ENCODE measurements around the gene PDE8B.

PDE8B gene

DNA sequence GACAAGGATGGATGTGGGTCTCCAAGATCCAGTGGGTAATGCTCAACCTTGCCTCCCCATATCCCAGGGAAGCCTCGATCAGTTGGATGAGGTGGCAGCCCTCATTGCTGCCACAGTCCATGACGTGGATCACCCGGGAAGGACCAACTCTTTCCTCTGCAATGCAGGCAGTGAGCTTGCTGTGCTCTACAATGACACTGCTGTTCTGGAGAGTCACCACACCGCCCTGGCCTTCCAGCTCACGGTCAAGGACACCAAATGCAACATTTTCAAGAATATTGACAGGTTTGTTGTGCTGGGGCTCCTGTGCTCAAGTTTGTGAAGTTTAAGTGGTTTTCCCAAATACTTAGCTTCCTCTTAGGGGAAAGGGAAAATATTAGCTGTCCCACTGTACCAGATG, 207.7 kb downstream of the PDE8B start:
- peaks cover 7% of the 10 kb centered on the region for H3K36me3 Mint-ChIP-seq (ENCODE audit: low read depth)
- no peak overlapping the region for H3K4me3 Mint-ChIP-seq
- no peak for TF ChIP-seq CTCF (IDR thresholded peaks at IDR 0.05; ENCODE audit: unreplicated experiment in 3 of 3)
- H3K9me3 Mint-ChIP-seq, result no peaks in the 10 kb centered on the region
- H3K4me1 Mint-ChIP-seq, result peaks cover 10% of the 10 kb centered on the region
- peaks cover 3% of the 10 kb centered on the region for H3K27me3 Mint-ChIP-seq (ENCODE audit: low read depth)
- H3K27ac Mint-ChIP-seq, result no peak overlapping the region

DNA sequence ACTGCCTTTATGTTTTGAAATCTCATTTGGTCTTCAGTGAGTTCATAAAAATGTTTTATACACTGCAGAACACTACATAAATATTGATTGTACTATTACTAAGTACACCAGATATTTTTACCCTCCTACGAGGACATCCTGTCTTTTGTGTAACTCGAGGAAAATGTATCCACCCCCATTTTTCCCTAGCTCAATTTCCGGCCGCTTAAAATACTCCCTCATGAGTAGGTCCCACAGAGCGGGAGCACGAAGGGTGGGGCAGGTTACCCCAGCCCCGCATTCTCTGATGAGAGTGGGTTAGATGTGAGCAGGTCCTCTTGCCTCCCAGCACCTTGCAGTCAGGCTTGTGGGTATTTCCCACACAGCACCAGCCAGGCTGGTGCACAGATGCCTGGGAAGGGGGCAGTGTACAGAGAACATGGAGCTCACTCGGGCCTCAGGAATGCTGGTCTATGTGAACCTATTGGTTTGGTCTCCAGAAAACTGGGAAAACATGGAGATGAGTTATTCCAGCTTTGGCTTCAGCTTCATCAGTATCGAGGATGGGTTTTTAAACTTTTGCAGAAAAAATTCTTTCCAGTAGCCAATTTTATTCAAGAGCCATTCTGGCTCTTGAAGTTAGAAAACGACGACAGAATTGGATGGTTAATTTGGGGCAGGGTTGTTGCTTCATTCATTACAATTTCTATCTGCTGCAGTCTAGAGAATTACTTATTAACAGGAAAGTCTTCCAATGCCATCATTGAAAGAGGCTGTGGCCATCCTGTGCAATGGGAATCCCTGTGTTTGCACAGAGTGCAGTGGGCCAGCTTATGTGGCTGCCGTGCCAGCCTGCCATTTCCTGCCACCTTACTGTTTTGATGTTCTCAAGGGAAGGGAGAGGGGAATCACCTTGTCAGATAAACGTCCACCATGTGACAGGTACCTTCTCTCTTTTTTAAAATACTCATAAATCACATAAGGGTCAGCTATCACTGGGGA, 208.4 kb downstream of the PDE8B start:
- Mint-ChIP-seq H3K36me3 (ENCODE audit: low read depth) (peaks cover 8% of the 10 kb centered on the region), H3K27ac (no peak overlapping the region), H3K27me3 (ENCODE audit: low read depth) (peaks cover 3% of the 10 kb centered on the region), H3K9me3 (no peaks in the 10 kb centered on the region), H3K4me1 (peaks cover 12% of the 10 kb centered on the region), H3K4me3 (no peak overlapping the region)
- TF ChIP-seq CTCF (IDR thresholded peaks at IDR 0.05; ENCODE audit: unreplicated experiment in 3 of 3), result no peak

- peaks cover 13% of the 10 kb centered on the region for H3K36me3 Mint-ChIP-seq (ENCODE audit: low read depth)
- H3K4me3 Mint-ChIP-seq, result no peak overlapping the region
- TF ChIP-seq CTCF (IDR thresholded peaks at IDR 0.05; ENCODE audit: unreplicated experiment in 3 of 3), result no peak
- H3K4me1 Mint-ChIP-seq, result peaks cover 22% of the 10 kb centered on the region
- no peaks in the 10 kb centered on the region for H3K9me3 Mint-ChIP-seq
- peaks cover 3% of the 10 kb centered on the region for H3K27me3 Mint-ChIP-seq (ENCODE audit: low read depth)
- no peak overlapping the region for H3K27ac Mint-ChIP-seq
Measured at GRCh38 chr5:77419644-77420582, 209.4 kb downstream of the PDE8B start.

DNA sequence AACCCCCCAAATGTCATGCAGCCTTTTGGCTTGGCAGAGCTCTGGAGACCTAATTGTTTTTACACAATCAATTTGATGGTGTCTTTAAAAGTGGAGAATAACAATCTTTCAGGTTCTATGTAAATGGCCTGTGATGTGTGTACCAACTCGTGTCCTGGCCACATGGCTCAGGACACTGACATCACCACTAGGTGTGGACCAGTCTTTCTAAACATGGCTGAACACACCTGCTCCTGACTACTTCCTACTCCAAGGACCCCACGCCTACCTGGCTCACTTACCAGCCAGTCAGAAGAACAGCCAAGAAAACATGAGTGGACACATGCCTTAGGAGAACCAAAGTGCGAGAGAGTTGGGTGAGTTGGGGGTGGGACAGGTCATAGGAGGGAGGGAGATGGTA, 210.5 kb downstream of the PDE8B start:
- TF ChIP-seq CTCF (IDR thresholded peaks at IDR 0.05; ENCODE audit: unreplicated experiment in 3 of 3), result no peak
- H3K4me1 Mint-ChIP-seq, result peaks cover 25% of the 10 kb centered on the region
- H3K4me3 Mint-ChIP-seq, result no peak overlapping the region
- peaks cover 13% of the 10 kb centered on the region for H3K36me3 Mint-ChIP-seq (ENCODE audit: low read depth)
- H3K27ac Mint-ChIP-seq, result no peak overlapping the region
- H3K9me3 Mint-ChIP-seq, result no peaks in the 10 kb centered on the region
- H3K27me3 Mint-ChIP-seq (ENCODE audit: low read depth), result peaks cover 3% of the 10 kb centered on the region

- no peak overlapping the region for H3K27ac Mint-ChIP-seq
- no peaks in the 10 kb centered on the region for H3K9me3 Mint-ChIP-seq
- H3K4me1 Mint-ChIP-seq, result peaks cover 34% of the 10 kb centered on the region
- peaks cover under 1% of the 10 kb centered on the region for H3K27me3 Mint-ChIP-seq (ENCODE audit: low read depth)
- H3K4me3 Mint-ChIP-seq, result no peak overlapping the region
- peaks cover 13% of the 10 kb centered on the region for H3K36me3 Mint-ChIP-seq (ENCODE audit: low read depth)
- no peak for TF ChIP-seq CTCF (IDR thresholded peaks at IDR 0.05; ENCODE audit: unreplicated experiment in 3 of 3)
Measured at GRCh38 chr5:77423022-77423750, 212.7 kb downstream of the PDE8B start.

Measured in nephron (organoid).